HepG2 (cell line): ENCODE measurements around the gene C19orf44. TPM values are rescaled to one million over a fixed set of nuclear protein-coding genes. Genes with fewer than 3 reads are reported as not detected.

Experiments
- KLF16 ChIP-seq, 2 experiments: sonication (generic) in 1 of 2; formaldehyde crosslinking in 1 of 2; IDR thresholded peaks; 2 replicates each; pipeline versions ENCODE4 v1.6.1 to v1.8.0; 2016 to 2023; ENCODE audit warnings: missing genetic modification reagents in 2 of 2, missing compliant biosample characterization in 1 of 2
- MTERF4 ChIP-seq: sonication (generic); formaldehyde crosslinking; IDR thresholded peaks from 2 replicates; pipeline ENCODE4 v1.8.0; 2023; ENCODE audit warnings: mild to moderate bottlenecking, missing genetic modification reagents
- NCOR1 ChIP-seq: fragments of 200-600 bp; sonication (generic); IDR thresholded peaks from 2 replicates; pipeline ENCODE4 v1.7.0; 2017; ENCODE audit warnings: antibody characterized with exemption, low read length, borderline replicate concordance
- POGZ ChIP-seq: sonication (generic); formaldehyde crosslinking; IDR thresholded peaks from 2 replicates; pipeline ENCODE4 v1.4.0; 2020; ENCODE audit warnings: mild to moderate bottlenecking, missing genetic modification reagents
- PRMT3 ChIP-seq: sonication (generic); formaldehyde crosslinking; IDR thresholded peaks from 2 replicates; pipeline ENCODE4 v1.8.1; 2022; ENCODE audit warnings: low read depth, mild to moderate bottlenecking, moderate library complexity, missing genetic modification reagents, borderline replicate concordance
- SATB2 ChIP-seq: sonication (generic); formaldehyde crosslinking; IDR thresholded peaks from 2 replicates; pipeline ENCODE4 v1.5.0; 2020; ENCODE audit warnings: missing genetic modification reagents
- SMAD9 ChIP-seq: sonication (generic); formaldehyde crosslinking; IDR thresholded peaks from 2 replicates; pipeline ENCODE4 v1.5.1; 2020; ENCODE audit warnings: mild to moderate bottlenecking, missing genetic modification reagents
- TAF15 ChIP-seq: fragments of 200-400 bp; formaldehyde crosslinking; IDR thresholded peaks from one replicate; pipeline ENCODE4 v1.6.1; 2018; ENCODE audit warnings: mild to moderate bottlenecking, low read depth, low read length; ENCODE audit not compliant: poor library complexity, severe bottlenecking
- TARDBP ChIP-seq: sonication (generic); formaldehyde crosslinking; IDR thresholded peaks from 2 replicates; pipeline ENCODE4 v1.8.0; 2022; ENCODE audit warnings: mild to moderate bottlenecking, missing genetic modification reagents
- THAP7 ChIP-seq: sonication (generic); formaldehyde crosslinking; IDR thresholded peaks from 2 replicates; pipeline ENCODE4 v1.8.1; 2023; ENCODE audit warnings: mild to moderate bottlenecking, missing genetic modification reagents
- ZMYM2 ChIP-seq: sonication (generic); formaldehyde crosslinking; IDR thresholded peaks from 2 replicates; pipeline ENCODE4 v1.8.0; 2022; ENCODE audit warnings: mild to moderate bottlenecking, missing genetic modification reagents
- ZNF280B ChIP-seq: sonication (generic); formaldehyde crosslinking; IDR thresholded peaks from 2 replicates; pipeline ENCODE4 v1.5.0; 2020; ENCODE audit warnings: missing genetic modification reagents, mild to moderate bottlenecking, borderline replicate concordance
- ZNF280D ChIP-seq: sonication (generic); formaldehyde crosslinking; IDR thresholded peaks from 2 replicates; pipeline ENCODE4 v1.5.1; 2020; ENCODE audit warnings: mild to moderate bottlenecking, missing genetic modification reagents
- ZNF30 ChIP-seq: sonication (generic); formaldehyde crosslinking; IDR thresholded peaks from 2 replicates; pipeline ENCODE4 v1.5.0; 2020; ENCODE audit warnings: mild to moderate bottlenecking, missing genetic modification reagents
- ZNF44 ChIP-seq: sonication (generic); formaldehyde crosslinking; IDR thresholded peaks from 2 replicates; pipeline ENCODE4 v1.5.1; 2020; ENCODE audit warnings: mild to moderate bottlenecking, missing genetic modification reagents
- ZNF550 ChIP-seq: sonication (generic); formaldehyde crosslinking; IDR thresholded peaks from 2 replicates; pipeline ENCODE4 v1.4.0; 2020; ENCODE audit warnings: mild to moderate bottlenecking, missing genetic modification reagents, borderline replicate concordance
- ZNF619 ChIP-seq: sonication (generic); formaldehyde crosslinking; IDR thresholded peaks from 2 replicates; pipeline ENCODE4 v1.4.0; 2020; ENCODE audit warnings: mild to moderate bottlenecking, missing genetic modification reagents
- ZNF75D ChIP-seq: sonication (generic); formaldehyde crosslinking; IDR thresholded peaks from 2 replicates; pipeline ENCODE4 v1.8.1; 2023; ENCODE audit warnings: missing genetic modification reagents, mild to moderate bottlenecking, borderline replicate concordance
- ZNF781 ChIP-seq: sonication (generic); formaldehyde crosslinking; IDR thresholded peaks from 2 replicates; pipeline ENCODE4 v1.5.1; 2020; ENCODE audit warnings: borderline replicate concordance, mild to moderate bottlenecking, missing genetic modification reagents; ENCODE audit errors: not compliant biosample characterization
- ZNF891 ChIP-seq: sonication (generic); formaldehyde crosslinking; IDR thresholded peaks from 2 replicates; pipeline ENCODE4 v1.5.0; 2020; ENCODE audit warnings: mild to moderate bottlenecking, missing genetic modification reagents
- polyA plus RNA-seq, 8 experiments: library from polyadenylated mRNA; depleted of rRNA in 3 of 8; stranded (reverse) in 7 of 8; unstranded in 1 of 8; fragments of >200 nt; fragmentation: Illumina TruSeq in 4 of 8; extraction: Trizol in 4 of 8; gene quantifications; 2 replicates each; pipeline versions ENCODE4 v1.2.1 to v1.2.3, GENCODE V29; 2011 to 2016; ENCODE audit warnings: low read depth in 4 of 8, missing spikeins in 1 of 8, mixed read lengths in 1 of 8; ENCODE audit not compliant: insufficient read depth in 1 of 8
- total RNA-seq, 5 experiments: library from RNA; depleted of rRNA; stranded (reverse); fragments of >200 nt; fragmentation: Illumina TruSeq; extraction: Trizol; gene quantifications; 2 replicates each; pipeline ENCODE4 v1.2.3, GENCODE V29; 2016; ENCODE audit warnings: low read depth in 1 of 5
- TF ChIP-seq, protein P1 (sequence below): sonication (generic); formaldehyde crosslinking; IDR thresholded peaks from 2 replicates; pipeline ENCODE4 v1.5.0; 2020; ENCODE audit warnings: mild to moderate bottlenecking, missing genetic modification reagents

C19orf44 gene
- total and polyA plus RNA-seq, 2 of the 13 experiments (the other 11 are each of a cell fraction or from before 2014, with no cell fraction given) = 3.2 to 4.3 TPM

DNA sequence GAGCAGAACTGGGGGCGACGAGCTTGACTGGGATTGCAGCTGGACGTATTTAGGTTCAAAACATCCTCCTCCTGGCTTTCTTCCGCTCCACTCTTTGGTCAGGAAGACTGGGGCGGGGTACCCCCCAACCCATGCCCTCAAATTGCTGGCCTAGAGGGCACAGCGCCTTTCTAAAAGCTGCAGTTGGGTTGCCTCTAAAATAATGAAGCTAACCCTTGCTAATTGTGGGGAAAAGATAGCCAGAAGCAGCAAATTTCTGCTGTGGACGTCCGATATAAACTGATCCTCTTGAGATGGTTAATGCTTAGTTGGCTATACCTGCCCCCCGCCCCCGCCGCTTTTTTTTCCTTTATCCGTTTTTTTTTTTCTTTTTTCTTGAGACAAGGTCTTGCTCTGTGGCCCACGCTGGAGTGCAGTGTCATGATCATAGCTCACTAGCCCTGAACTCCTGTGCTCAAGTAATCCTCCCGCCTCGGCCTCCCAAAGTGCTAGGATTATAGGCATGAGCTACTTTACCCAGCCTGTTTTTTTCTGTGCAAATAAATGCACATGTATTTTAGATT lies 46.8 kb downstream of the C19orf44 start (continued):
- TF ChIP-seq PRMT3 (CRISPR knock-in tag) (0 out of 2 replicates have a peak, but pooled peaks have one; percentile 25), TAF15 (no peak), ZNF550 (CRISPR knock-in tag) (no peak), ZNF44 (CRISPR knock-in tag) (no peak; the same call in 1 of the 2 replicates), ZNF75D (CRISPR knock-in tag) (no peak), ZNF619 (no peak), ZNF781 (CRISPR knock-in tag) (peak; percentile 21), SMAD9 (CRISPR knock-in tag) (no peak), ZMYM2 (no peak), ZNF30 (CRISPR knock-in tag) (0 out of 2 replicates have a peak, but pooled peaks have one; percentile 23), MTERF4 (CRISPR knock-in tag) (peak; percentile 13; the same call in 1 of the 2 replicates), KLF16 (CRISPR knock-in tag; IDR thresholded peaks at IDR 0.05) (no peak), THAP7 (CRISPR knock-in tag) (no peak), POGZ (no peak), ZNF280B (CRISPR knock-in tag) (0 out of 2 replicates have a peak, but pooled peaks have one; percentile 3), TARDBP (CRISPR knock-in tag) (no peak), SATB2 (CRISPR knock-in tag) (0 out of 2 replicates have a peak, but pooled peaks have one; percentile 13), ZNF280D (CRISPR knock-in tag) (0 out of 2 replicates have a peak, but pooled peaks have one; percentile 4), ZNF891 (no peak), NCOR1 (no peak)
- TF ChIP-seq, protein P1, sequence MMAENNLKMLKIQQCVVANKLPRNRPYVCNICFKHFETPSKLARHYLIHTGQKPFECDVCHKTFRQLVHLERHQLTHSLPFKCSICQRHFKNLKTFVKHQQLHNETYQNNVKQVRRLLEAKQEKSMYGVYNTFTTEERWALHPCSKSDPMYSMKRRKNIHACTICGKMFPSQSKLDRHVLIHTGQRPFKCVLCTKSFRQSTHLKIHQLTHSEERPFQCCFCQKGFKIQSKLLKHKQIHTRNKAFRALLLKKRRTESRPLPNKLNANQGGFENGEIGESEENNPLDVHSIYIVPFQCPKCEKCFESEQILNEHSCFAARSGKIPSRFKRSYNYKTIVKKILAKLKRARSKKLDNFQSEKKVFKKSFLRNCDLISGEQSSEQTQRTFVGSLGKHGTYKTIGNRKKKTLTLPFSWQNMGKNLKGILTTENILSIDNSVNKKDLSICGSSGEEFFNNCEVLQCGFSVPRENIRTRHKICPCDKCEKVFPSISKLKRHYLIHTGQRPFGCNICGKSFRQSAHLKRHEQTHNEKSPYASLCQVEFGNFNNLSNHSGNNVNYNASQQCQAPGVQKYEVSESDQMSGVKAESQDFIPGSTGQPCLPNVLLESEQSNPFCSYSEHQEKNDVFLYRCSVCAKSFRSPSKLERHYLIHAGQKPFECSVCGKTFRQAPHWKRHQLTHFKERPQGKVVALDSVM (CRISPR knock-in tag) = peak; percentile 67; the same call in 1 of the 2 replicates
